D721Med (cell line): ENCODE data around the gene NPR2.

Source experiments
- DNase-seq: peaks from one replicate; pipeline ENCODE4 v3.0.0; 2011; ENCODE audit warnings: low spot score; ENCODE audit not compliant: insufficient read length
- FAIRE-seq: peaks from 2 replicates; lab custom pipeline; 2011; peaks lifted over from hg19 to GRCh38; lab: Jason Lieb, UNC
- TF ChIP-seq, protein P1 (sequence below): IDR thresholded peaks from 2 replicates; pipeline ENCODE4 v1.5.1; 2012; ENCODE audit warnings: mild to moderate bottlenecking, control low read depth; ENCODE audit not compliant: insufficient read depth; ENCODE audit errors: missing control alignments

Gene NPR2

DNA sequence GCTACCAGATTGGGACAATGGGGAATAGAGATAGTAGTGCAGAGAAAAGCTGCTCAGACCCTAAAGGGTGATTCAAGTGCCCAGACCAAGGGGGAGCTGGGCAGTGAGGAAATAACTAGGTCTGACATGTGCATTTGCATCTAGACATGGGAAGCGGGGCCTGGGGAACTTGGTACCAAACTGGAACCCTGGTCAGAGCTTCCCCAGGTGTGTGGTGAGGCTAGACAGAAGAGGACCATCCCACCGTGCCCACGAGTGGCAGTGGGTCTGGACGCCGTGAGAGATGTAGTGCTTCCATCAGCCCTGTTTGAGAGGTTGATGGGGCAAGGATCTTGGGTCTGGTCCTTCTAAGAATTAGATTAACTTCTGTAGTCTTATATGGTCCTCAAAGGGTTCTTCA, 45.2 kb downstream of the NPR2 start:
- TF ChIP-seq, protein P1, sequence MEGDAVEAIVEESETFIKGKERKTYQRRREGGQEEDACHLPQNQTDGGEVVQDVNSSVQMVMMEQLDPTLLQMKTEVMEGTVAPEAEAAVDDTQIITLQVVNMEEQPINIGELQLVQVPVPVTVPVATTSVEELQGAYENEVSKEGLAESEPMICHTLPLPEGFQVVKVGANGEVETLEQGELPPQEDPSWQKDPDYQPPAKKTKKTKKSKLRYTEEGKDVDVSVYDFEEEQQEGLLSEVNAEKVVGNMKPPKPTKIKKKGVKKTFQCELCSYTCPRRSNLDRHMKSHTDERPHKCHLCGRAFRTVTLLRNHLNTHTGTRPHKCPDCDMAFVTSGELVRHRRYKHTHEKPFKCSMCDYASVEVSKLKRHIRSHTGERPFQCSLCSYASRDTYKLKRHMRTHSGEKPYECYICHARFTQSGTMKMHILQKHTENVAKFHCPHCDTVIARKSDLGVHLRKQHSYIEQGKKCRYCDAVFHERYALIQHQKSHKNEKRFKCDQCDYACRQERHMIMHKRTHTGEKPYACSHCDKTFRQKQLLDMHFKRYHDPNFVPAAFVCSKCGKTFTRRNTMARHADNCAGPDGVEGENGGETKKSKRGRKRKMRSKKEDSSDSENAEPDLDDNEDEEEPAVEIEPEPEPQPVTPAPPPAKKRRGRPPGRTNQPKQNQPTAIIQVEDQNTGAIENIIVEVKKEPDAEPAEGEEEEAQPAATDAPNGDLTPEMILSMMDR: no peak
- DNase-seq (no peak), FAIRE-seq (no peak)

DNA sequence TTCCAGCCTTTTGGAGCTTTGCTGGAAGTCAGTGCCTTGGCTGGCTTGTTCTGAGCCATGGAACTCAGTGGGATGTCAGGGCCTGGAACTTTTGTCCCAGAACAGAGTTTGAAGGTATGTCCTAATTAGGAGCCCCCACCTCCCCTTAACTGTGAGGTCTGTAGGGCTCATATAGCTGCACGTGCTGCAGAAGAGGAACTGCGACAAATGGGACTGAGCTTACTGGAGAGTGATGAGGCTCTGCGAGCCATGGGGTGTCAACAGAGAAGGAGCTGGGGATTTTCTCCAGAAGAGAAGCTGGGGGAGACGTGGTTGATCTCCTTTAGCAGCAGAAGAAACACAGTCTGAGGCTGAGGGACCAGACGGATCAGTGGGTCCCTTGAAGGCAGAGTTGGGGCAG, 48.5 kb downstream of the NPR2 start:
- DNase-seq (no peak), FAIRE-seq (no peak)
- TF ChIP-seq, protein P1: no peak

DNA sequence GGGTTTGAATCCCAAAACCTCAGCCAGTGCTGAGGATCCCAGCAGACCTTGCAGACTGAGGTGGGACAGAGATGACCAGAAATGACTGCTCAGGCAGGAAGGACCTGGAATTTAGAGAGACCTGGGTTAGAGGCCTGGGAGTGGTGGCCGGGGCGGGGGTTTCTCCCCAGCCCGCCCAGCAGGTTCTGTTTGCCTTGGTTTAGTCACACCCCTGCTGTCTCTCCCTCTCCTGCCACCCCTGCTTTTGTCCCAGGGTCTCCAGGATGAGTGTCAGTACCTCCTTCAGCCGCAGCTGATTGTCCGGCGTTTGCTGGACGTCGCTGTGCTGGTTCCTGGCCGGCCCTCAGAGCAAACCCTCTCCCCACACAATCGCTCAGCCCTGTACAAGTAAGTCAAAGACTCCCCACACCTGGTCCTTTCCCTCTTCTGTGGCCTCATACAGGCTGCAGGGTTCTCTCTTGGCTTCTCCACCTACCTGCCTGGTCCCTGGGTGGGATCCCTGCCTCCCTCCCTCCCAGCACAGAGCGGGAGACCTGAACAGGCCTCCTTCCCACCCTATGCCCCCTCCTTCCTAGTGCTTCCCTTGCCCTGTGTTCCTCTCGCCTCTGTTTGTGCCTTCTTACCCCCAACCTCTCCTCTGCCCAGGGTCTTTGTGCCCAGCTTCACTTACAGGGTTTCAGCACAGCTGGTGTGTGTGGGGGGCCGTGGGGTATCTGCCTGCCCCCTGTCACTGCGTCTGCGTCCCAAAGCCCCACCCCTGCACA, 49.7 kb downstream of the NPR2 start:
- TF ChIP-seq, protein P1: no peak
- FAIRE-seq (no peak), DNase-seq (no peak)

DNA sequence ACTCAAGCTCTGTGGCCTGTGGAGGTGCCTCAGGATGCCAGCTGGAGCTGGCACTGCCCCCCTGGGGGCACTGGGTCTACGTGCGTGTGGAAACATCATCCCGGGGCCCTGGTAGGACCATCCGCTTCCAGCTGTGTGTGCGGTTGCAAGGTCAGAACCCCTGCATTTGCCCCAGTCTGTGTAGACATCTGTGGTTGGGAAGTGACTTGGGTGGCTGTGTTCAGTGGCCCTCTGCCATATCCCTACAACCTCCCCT, 50.2 kb downstream of the NPR2 start:
- DNase-seq: no peak
- FAIRE-seq: no peak

DNA sequence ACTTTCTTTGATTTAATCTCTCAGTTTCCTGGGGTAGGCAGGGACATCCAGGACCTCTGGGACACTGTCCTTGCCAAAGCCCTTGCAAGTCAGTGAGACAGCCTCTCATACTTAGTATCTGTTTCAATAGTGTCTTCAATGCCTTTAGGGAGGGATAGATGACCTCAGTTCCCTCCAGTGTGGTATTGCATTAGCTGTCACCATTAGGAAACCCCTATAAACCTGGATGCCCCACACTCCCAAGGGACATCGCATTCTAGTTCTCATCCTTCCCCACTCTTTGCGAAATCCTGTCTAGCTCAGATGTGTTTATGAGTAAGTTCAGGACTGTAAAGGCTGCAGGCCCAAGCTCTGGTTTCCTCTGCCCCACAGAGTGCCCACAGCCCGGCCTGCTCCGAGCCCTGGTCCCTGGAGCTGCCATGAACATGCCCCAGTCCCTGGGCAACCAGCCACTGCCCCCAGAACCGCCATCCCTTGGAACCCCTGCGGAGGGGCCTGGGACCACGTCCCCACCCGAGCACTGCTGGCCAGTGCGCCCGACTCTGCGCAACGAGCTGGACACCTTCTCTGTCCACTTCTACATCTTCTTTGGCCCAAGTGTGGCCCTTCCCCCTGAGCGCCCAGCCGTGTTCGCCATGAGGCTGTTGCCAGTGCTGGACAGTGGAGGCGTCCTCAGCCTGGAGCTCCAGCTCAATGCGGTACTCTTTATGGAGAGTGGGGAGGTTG, 50.8 kb downstream of the NPR2 start:
- no peak for DNase-seq
- TF ChIP-seq, protein P1: no peak
- FAIRE-seq: no peak

More for the DNA sequence above, 50.2 kb downstream of the NPR2 start:
- TF ChIP-seq, protein P1: no peak

DNA sequence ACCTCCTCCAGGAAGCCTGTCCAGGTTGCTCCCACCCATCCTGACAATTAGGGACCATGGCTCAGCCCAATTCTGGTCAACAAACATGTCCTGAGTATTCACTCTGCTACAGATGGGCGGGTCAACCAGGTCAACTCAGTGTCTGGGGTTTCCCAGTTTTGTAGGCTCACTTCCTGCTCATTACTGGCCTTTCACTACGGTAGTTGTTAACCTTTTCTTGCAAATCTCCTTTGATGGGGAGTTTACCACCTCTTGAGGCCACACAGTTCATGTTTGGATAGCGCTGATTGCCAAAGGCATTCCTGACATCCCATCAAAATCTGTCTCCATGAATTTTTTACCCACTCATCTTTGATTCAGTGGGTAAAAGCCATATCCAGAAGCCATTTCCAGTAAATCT, 51.4 kb downstream of the NPR2 start:
- DNase-seq (no peak), FAIRE-seq (no peak)
- TF ChIP-seq, protein P1: no peak

DNA sequence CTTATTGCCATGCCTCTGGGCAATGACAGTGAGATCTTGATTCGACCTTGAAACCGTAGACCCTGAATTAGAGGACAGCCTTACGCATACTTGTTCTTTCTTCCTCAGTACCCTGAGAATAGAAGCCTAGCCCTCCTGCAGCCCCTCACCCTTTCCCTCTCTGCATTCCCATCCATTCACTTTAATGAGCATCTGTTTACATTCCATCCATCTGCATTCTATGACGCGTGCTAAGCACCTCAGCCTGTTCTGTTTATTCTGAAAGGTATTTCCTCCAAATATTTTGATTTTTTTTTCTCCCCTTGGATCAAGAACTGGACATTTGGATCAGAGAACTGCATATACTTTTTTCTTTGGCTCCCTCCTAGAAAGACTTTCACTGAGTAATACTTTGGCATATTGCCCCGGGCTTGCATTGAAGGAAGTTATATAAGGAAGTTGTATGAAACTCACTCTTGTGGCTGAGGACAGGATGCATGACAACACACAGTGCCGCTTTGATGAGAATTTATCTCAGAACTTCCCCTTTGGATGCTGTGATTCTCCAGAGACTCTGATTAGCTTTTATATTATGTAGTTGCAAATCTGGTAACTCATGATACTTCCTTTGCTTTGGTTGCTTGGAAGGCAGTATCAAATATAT, 53.4 kb downstream of the NPR2 start:
- FAIRE-seq: no peak
- no peak for DNase-seq
- TF ChIP-seq, protein P1: no peak
